HG03103 (cell line): ENCODE measurements around the gene PACS1.

ENCODE experiments used
- ATAC-seq: cut with Tn5 transposase; IDR thresholded peaks from one replicate; pipeline ENCODE4 v1.9.1; 2021; ENCODE audit warnings: low read depth; ENCODE audit not compliant: unreplicated experiment

Gene PACS1

DNA sequence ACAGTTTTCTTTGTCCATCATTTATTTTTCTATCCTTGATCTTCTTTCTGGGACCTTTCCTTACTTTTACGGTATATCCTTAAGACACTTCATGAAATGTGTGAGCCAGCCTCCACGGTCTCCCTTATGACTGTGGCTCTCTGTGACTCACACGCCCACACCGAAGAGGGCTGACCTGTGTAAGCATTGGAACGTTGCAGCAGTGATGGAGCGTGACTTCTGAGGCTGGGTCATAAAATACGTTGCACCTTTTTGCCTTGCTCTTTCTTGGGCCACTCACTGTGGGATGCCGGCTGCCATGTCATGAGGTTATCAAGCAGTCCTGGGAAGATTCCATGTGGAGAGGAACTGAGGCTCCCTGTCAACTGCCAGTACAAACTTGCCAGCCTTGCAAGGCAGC, 102.1 kb downstream of the PACS1 start:
- no peak for ATAC-seq

- no peak for ATAC-seq
Measured at GRCh38 chr11:66176650-66177049, 106.6 kb downstream of the PACS1 start.

- no peak for ATAC-seq
Measured at GRCh38 chr11:66178183-66178582, 108.1 kb downstream of the PACS1 start.

DNA sequence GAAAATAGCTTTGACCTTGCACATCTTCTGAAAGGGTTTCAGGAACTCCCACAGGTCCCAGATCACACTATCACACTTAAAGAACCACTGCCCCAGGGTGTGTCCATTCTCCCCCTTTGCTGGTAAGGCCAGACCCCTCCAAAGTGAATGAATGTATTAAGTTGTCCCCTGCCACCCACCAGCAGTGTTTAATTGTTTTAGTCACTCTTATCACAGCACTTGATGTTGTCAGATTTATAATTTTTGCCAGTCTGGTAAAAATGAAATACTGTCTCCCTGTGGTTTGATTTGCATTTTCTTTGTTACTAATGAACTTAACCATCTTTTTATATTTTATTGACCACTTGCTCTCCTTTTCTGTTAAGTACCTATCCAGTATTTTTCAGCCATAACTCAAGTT, 108.8 kb downstream of the PACS1 start:
- ATAC-seq = no peak

DNA sequence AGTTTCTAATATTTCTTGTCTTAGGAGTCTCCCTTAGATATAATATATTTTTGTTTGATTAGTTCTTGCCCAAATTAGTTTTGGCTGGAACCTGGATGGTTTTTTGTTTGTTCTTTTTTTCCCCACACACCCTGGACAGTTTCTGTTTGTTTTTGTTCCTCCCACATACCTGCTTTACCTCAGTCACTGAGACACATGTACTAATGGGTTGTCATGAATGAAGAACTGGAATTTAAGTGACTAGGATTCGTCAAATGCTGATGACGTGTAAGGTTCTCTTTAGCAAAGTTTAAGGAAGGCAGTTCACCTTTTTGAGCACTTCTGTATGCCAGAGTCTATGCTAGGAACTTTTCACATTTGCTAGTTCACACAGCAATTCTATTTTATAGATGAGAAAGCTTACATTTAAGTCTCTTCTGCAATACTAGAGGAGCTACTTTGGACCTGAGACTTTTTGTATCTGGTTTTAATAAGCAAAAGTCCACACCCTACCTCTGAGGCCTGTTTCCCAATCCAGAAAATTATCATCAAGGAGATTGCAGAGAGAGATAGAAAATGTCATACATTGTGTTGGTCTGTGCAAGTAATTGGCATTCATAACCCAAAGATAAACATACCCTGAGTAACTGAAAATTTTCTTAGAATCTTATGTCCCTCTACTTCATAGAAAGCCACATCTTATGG, 111.7 kb downstream of the PACS1 start:
- no peak for ATAC-seq

DNA sequence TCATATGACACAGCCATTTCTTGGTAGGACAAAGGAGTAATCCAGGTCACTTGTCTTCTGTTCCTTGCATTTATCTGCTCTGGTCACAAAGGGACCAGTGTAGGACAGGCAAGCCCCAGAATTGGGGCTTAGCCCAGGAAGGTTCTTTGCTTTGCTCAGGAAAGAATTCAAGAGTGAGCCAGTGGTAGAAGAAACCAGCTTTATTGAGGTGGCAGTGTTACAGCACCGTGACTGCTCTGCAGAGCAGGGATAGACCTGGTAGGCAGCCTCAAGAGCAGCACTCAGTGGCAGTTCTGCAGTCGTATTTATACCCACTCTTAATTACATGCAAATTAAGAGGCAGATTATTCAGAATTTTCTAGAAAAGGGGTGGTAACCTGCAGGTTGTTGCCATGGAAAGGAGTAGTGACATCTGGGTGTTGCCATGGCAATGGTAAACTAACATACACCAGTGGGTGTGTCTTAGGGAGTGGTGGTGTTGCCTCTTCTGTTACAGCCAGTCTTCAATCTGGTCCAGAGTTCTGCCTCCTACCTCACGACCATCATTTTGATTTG, 113.5 kb downstream of the PACS1 start:
- no peak for ATAC-seq

- no peak for ATAC-seq
Measured at GRCh38 chr11:66184728-66185127, 114.7 kb downstream of the PACS1 start.

GRCh38 chr11:66186470-66186869, 116.4 kb downstream of the PACS1 start:
- no peak for ATAC-seq

DNA sequence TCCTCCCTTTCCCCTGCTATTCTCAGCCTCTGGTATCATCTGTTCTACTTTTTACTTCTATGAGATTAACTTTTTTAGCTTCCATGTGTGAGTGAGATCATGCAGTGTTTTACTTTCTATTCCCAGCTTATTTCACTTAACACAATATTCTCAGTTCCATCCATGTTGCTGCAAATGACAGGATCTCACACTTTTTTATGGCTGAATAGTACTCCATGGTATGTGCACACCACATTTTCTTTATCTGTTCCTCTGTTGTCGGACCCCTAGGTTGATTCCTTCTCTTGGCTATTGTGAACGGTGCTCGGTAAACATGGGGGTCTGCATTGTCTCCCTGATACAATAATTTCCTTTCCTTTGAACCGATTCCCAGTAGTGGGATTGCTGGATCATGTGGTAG, 117.4 kb downstream of the PACS1 start:
- ATAC-seq = no peak

DNA sequence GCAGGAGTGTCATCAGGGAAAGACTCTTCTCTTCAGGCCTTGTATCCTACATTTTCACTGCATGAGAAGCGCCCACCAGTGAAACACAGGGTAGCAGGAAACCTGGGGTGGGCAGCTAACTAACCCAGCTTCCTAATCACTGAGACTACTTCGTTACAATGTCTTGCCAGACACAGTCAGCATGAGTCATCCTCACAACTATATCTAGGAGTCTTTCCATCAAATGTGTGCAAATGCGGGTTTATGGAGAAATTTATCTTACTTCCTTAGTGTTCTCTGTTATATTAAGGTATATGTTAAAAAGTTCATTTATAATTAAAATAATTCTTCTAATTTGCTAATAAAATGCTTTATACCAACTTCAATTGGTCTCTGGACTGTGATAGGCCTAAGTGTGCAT, 118.5 kb downstream of the PACS1 start:
- ATAC-seq = no peak

DNA sequence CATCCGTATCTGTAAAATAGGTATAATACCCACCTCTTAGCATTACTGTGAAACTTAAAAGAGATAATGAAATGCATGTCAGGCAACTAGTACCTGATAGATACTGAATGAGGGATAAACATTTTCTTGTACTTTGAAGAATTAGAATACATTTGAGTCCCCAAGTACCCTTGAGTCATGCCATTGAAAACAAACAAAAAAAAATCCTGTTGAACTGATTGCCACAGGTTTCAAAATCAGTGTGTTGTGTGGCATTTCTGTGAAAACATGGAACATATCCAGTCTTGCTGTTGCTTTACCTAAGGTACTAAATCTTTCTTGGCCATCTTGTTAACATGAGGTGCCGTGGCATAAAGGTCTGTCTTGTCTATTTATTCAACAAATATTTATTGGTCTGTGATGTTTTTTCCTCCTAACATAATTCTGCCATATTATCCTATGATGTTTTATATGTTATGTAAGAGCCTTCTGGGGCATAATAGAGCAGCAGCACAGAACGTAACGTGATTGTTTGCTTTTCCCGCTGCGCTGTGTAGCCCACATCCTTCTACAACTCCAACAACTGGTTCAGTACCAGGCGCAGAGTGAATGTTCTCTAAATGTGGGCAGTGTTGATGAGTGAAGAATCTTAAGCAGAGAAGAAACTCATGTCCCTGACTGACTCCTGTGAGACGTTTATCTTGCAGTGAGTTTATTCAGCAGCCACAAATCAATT, 119.1 kb downstream of the PACS1 start:
- no peak for ATAC-seq

- no peak for ATAC-seq
Measured at GRCh38 chr11:66190786-66191185, 120.7 kb downstream of the PACS1 start.

DNA sequence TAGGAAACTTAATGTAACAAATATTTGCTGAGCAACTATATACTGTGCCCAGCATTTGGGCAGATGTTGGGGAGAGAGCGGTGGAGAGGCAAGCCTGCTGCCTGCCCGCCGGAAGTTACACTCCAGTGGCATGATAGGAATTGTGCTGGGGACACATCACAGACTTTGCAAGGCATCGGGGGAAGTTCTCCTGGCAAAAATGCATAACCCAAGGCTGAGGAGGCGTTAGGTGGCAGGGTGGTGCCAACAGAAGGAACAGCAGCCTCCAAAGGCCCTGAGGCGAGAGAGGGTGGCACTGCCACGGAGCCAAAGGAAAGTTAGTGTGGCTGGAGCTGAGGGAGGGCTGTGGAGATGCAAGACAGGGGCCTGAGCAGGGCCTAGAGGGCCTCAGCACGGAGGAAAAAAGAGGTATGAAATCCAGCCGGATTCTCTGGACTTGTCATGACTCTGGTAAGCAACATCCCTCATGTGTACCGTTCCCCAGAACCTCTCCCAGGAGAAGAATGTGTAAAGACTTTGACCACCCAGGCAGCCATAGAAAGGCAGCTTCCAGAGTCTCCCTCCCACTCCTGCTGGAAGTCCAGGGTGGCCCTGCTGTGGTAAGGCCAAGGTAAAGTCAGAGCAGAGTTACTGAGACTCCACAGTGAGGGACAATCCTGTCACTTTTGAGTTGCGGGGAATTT, 122.2 kb downstream of the PACS1 start:
- no peak for ATAC-seq

DNA sequence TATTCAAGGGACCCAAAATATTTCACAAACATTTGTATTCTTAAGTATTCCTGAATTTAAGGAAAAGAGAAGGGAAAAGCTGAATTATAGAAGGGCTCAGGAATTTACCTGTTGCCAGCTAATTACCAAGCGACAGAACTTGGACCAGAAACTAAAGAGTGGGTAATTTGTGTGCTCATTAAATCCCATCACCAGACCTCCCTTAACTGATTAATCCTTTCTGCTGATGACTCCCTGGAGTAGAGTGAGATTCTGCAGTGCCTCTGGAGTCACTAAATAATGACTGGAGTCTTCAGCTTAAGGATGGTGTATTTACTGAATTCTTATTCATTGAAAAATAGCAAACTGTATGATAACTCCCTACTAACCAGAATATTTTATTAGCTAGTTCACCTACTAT, 124.3 kb downstream of the PACS1 start:
- ATAC-seq = no peak

- no peak for ATAC-seq
Measured at GRCh38 chr11:66195867-66196266, 125.8 kb downstream of the PACS1 start.

GRCh38 chr11:66203847-66204246, 133.8 kb downstream of the PACS1 start:
- ATAC-seq = no peak

GRCh38 chr11:66204412-66204811, 134.3 kb downstream of the PACS1 start:
- no peak for ATAC-seq

- ATAC-seq = no peak
Measured at GRCh38 chr11:66207816-66208215, 137.7 kb downstream of the PACS1 start.

GRCh38 chr11:66211100-66211499, 141.0 kb downstream of the PACS1 start:
- no peak for ATAC-seq

DNA sequence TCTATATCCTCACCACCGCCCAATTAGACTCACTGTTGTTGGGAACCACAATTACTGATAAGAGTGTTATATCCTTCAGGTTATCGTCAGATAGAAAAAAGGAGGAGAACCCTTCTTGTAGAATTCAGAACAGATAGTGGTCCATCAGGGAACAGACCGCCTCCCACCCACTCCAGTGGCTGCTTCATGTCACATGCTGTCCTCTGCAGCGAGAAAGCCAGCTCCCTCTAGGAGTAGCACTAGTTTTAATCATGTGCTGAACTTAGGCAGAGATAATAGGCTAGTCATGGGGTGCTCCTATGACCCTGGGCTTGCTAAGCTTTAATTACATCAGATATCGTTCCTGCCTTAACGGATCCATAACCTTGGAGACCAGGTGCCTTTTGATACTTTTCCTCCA, 146.8 kb downstream of the PACS1 start:
- no peak for ATAC-seq

DNA sequence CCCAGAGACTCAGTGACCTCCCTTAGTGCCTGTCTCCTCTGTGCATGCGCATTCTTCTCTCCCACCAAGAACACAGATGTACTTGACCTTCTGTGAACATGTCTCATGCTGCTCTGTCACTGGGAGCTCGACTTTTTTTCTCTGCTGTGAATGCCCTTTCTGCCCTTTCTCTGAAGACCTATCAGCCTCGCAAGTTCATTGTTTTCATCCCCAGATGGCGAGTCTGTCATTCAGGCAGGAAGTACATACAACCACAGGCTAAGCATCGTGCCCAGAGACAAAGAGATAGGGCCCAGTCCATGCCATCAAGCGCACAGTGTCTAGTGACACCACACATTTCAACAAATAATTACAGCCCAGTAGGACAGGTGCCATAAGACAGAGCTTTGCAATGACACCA, 148.0 kb downstream of the PACS1 start:
- ATAC-seq = no peak
